COLO668 (cell line): ENCODE measurements around the gene LPP.

Experiments
- DNase-seq: peaks from one replicate; lab custom pipeline; 2025; ENCODE audit not compliant: unreplicated experiment; lab: John Stamatoyannopoulos, UW

Gene LPP

GRCh38 chr3:188219147-188219546 is 65.2 kb downstream of the LPP start:
- DNase-seq, result no peak

GRCh38 chr3:188220097-188220788 is 66.3 kb downstream of the LPP start:
- DNase-seq, result no peak

- DNase-seq, result no peak
These were observed 67.2 kb downstream of the LPP start for GRCh38 chr3:188220988-188221818.

- DNase-seq, result no peak
These were observed 70.0 kb downstream of the LPP start for GRCh38 chr3:188223936-188224335.

- DNase-seq, result no peak
These were observed 73.5 kb downstream of the LPP start for GRCh38 chr3:188227442-188227841.

GRCh38 chr3:188229177-188229576 is 75.2 kb downstream of the LPP start:
- DNase-seq, result no peak

GRCh38 chr3:188229726-188230125 is 75.8 kb downstream of the LPP start:
- DNase-seq, result no peak

- no peak for DNase-seq
These were observed 77.0 kb downstream of the LPP start for GRCh38 chr3:188230962-188231361.

GRCh38 chr3:188231456-188231855 is 77.5 kb downstream of the LPP start:
- no peak for DNase-seq

GRCh38 chr3:188232656-188233055 is 78.7 kb downstream of the LPP start:
- DNase-seq, result no peak

GRCh38 chr3:188233320-188233719 is 79.4 kb downstream of the LPP start:
- no peak for DNase-seq

GRCh38 chr3:188234132-188234531 is 80.2 kb downstream of the LPP start:
- no peak for DNase-seq

- no peak for DNase-seq
These were observed 82.3 kb downstream of the LPP start for GRCh38 chr3:188236271-188236670.

GRCh38 chr3:188239035-188239434 is 85.1 kb downstream of the LPP start:
- DNase-seq, result no peak

GRCh38 chr3:188239577-188239976 is 85.6 kb downstream of the LPP start:
- no peak for DNase-seq

GRCh38 chr3:188240189-188240981 is 86.4 kb downstream of the LPP start:
- no peak for DNase-seq

- no peak for DNase-seq
These were observed 87.1 kb downstream of the LPP start for GRCh38 chr3:188241072-188241471.

- no peak for DNase-seq
These were observed 87.9 kb downstream of the LPP start for GRCh38 chr3:188241883-188242282.

- no peak for DNase-seq
These were observed 88.6 kb downstream of the LPP start for GRCh38 chr3:188242436-188243123.

- DNase-seq, result no peak
These were observed 89.3 kb downstream of the LPP start for GRCh38 chr3:188243124-188243795.
